Measurements from ENCODE around the gene UQCRC2.

DNA sequence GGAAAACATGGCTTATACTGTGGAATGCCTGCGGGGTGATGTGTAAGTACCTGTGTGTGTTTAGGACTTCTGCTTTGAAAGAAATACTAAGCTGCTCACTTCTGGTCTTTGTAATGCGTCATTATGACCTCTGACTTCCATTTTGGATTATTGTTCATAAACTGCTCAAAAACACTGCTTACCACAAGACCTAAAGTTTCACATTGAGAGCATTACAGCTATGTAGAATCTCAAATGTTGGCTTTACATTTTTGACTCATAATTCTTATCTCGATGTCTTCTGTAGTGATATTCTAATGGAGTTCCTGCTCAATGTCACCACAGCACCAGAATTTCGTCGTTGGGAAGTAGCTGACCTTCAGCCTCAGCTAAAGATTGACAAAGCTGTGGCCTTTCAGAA lies 9.3 kb downstream of the UQCRC2 start:
- TF ChIP-seq POLR2A (IDR thresholded peaks at IDR 0.05), result no peak
- TF ChIP-seq, protein P1, sequence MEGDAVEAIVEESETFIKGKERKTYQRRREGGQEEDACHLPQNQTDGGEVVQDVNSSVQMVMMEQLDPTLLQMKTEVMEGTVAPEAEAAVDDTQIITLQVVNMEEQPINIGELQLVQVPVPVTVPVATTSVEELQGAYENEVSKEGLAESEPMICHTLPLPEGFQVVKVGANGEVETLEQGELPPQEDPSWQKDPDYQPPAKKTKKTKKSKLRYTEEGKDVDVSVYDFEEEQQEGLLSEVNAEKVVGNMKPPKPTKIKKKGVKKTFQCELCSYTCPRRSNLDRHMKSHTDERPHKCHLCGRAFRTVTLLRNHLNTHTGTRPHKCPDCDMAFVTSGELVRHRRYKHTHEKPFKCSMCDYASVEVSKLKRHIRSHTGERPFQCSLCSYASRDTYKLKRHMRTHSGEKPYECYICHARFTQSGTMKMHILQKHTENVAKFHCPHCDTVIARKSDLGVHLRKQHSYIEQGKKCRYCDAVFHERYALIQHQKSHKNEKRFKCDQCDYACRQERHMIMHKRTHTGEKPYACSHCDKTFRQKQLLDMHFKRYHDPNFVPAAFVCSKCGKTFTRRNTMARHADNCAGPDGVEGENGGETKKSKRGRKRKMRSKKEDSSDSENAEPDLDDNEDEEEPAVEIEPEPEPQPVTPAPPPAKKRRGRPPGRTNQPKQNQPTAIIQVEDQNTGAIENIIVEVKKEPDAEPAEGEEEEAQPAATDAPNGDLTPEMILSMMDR (IDR thresholded peaks at IDR 0.05), result no peak

Measured in testis (tissue), 2 donors.